Right hindlimb (tissue), 1 donor: ENCODE results near the gene KCNQ2.
"Not testable (repeated sequence)": the region's sequence is repeated elsewhere in the genome, so short reads cannot be mapped to it uniquely, and the experiment has no call there.

Source experiments
- DNase-seq: peaks from one replicate; pipeline ENCODE4 v3.0.0-alpha.2; 2018

Gene KCNQ2

DNA sequence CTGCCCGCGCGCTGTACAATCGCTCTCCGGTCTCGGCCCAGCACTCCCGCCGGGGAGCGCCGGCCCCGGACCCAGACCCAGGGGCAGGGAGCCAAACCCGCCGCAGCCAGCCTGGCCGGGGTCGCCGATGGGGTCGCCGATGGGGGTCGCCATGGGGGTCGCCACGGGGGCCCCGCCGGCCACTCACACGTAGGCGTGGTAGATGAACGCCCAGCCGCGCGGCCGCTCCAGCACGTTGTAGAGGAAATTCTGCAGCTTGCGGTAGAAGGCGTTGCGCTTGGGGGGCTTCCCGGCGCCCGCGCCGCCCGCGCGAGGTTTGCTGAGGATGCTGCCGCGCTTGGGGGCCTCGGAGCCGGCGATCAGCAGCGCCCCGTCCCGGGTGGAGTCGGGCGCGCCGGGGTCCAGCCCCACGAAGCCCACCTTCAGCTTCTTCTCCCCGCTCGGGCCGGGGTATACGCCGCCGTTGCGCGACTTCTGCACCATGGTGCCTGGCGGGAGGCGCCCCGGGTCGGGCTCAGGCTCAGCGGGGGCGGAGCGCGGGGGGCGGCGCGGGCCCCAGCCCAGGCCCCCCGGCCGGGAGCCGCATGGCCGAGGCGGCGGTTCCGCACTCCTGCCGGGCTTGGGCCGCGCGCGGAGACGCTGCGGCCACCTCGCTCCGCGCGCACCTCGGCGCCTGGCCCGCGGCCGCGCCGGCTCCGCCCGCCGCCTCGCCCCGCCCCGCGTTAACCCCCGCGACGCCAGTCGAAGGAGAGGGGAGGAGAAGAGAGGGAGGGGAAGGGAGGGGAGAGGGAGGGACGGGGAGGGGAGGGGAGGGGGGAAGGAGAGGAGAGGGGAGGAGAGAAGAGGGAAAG lies at the start of gene KCNQ2:
KCNQ2 (minus strand) TSS at position 675 of the 851 bp plus-strand sequence; CDS start at position 483, 192 bp downstream.
- DNase-seq, result no peak

DNA sequence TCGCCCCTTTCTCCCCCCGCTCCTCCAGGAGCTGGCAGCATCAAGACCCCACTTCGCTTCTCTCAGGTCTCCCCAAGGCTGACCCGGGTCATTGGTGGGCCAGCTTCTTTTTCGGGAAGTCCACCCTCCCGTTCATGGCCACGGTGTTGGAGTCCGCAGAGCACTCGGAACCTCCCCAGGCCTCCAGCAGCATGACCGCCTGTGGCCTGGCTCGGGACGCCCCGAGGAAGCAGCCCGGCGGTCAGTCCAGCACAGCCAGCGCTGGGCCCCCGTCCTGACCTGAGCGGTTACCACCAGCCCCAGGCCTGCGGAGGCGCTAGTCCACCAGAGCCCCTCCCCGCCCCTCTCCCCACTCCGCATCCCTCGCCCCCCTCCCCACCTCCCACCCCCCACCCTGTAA lies 49.1 kb upstream of the KCNQ2 start:
- DNase-seq, result no peak

DNA sequence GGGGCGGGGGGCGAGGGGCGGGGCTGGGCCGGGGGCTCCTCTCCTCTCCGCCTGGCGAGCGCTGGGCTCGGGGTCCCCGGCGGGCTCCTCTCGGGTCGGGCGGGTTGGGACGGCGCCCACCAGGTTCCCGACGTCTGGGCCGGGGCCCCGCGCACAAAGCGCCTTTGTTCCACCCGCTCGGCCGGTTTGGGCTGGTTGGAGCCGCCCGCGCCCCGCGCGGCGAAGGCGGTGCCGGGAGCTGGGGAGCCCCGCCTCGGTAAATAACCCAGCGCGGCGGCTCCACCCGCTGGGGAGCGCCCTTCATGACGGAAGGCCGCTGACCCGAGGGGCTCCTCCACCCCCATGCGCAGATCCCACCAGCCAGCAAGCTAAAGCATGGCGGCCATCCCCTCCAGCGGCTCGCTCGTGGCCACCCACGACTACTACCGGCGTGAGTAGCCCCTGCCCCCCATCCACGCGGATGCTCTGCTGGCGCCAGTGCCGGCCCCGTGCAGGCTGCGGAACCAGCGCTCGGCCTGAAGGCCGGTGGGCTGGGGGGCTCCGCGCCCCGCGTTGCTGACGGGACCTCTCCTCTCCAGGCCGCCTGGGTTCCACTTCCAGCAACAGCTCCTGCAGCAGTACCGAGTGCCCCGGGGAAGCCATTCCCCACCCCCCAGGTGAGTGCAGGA lies 48.6 kb upstream of the KCNQ2 start:
- peak; percentile 83 for DNase-seq

- peak; percentile 90 for DNase-seq
These were observed 48.1 kb upstream of the KCNQ2 start, which contains the start of gene PPDPF for GRCh38 chr20:63520504-63520933. Gene PPDPF (plus strand): TSS chr20:63520765. CDS start chr20:63521309, 544 bp downstream.

DNA sequence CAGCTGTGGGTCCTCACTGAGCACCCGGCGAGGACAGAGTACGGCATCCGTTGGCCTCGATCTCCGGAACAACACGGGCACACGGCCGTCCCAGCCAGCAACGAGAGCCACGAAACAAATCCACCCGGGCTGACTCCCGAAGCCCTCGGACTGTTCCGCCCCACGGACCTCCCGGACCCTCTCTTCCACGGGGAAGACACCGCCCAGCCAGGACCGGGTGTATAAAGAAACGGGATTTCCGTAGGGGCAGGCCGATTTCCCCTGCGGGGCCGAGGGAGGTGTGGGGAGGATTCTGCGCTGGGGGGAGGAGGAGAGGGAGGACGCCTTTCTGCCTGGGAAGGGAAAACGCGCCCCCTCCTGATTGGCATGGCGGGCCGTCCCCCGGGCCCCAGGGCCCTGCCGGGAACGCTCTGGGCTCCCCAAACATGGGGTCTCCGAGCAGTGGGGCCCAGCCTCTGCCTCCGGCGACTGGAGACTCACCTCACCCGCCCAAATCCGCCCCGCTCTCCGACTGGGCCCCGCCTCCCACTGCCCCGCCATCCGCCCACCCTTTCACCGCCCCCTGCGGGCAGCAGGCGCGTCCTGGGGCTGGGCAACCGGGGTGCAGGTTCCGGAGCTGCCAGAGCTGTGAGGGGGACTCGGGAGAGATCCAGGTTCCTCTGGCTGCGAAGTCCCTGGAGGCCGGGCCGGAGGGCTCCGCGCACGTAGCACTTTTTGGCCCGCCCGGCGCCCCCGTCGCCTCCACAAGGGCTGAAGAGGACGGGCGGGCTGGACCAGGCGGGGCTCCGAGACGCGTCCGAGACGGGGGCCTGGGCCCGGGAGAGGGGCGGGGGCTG lies 47.4 kb upstream of the KCNQ2 start:
- peak; percentile 83 for DNase-seq

DNA sequence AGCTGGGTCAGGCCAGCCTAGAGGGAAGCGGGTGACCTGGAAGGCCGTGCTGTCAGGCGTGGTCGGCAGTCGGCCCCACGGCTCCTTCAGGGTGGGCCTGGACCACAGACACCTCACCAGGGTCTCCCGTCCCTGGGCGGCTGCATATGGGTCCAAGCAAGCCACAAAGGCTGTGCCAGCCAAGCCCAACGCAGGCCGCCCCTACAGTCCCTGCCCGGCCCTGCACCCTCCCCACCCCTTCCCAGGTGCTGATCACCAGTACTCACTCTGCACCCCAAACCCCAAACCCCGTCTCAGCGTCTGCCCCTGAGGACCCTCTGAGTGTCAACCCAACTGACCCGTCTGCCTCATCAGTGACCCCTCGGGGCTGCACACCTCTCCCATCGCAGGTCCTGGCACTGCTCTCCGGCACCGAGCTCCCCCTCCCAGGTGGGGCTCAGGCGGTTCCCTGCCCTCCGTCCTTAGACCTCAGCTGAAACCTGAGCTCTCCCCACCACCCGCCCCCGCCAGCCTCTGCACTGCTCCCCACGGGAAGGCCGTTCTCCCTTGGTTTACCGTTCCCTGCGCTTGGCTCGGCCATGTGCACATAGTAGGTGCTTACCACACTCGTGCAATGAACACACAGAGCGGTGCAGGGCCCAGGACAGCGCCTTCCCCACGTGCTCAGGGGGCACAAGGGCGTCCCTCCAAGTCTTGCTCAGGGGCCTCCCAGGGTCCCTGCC lies 46.7 kb upstream of the KCNQ2 start:
- peak; percentile 25 for DNase-seq

DNA sequence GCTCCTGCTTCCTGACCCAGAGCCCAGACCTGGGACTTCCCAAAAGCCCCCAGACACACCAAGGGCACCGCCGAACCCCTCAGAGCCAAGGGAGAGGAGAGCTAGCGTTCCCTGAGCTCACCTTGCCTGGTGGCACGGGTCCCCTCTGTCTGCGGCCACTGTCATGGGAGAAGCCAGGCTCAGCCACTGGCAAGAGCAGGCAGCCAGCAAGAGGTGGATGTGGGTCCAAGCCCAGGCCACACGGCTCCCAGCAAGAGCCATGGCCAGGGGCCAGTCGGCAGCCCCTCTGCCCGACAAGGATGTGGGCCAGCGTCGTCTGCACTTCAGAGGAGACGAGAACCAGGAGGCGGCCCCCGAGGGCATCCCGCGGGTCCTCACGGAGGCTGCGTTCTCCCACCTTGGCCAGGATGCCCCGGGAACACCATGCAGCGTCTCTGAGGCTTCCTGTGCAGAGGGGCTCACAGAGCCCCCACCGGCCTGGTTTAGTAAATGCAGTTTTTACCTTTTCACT lies 46.0 kb upstream of the KCNQ2 start:
- DNase-seq, result peak; percentile 18

DNA sequence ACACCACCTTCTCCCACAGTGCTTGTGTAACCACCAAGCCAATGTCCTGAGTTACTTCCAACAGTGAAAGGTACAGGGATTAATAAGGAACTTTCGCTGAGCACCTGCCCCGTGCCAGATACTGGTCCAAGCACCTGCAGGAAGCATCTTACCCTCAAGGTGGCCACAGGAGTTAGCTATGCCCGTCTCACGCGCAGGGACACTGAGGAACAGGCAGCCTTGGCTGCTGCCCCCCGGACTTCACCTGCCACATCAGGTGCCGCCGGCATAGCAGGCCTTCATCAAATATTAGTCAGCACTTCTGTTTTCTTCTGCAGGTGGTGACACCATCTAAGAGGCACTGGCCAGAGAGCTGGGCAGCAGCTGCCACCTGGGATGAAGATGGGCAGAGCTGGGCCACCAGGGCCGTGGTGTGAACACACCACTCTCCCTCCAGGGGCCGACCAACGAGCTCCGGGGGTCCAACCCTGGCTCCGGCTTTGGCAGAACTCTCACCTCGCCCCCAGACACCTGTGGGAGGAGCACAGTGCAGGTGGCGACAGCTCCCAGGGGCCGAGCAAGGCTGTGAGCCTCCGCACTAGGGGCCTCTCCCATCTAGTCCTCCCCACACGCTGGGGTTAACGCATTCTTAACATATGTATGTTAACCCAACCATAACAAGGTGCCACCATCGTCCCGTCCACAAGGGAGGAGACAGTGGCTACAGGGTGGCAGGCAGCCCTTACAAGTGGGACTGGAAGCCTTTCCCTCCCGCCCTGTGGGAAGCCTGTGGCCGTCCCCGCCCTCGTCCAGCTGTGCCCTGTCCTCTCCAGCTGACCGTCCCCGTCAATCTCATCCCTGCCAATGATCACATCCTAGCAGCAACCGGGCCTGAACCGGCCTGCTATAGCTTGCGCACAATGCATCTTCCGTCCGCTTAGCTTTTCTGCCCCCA lies 45.2 kb upstream of the KCNQ2 start:
- peak; percentile 27 for DNase-seq

- DNase-seq, result not testable (repeated sequence)
These were observed 42.1 kb upstream of the KCNQ2 start for GRCh38 chr20:63514520-63514919.

DNA sequence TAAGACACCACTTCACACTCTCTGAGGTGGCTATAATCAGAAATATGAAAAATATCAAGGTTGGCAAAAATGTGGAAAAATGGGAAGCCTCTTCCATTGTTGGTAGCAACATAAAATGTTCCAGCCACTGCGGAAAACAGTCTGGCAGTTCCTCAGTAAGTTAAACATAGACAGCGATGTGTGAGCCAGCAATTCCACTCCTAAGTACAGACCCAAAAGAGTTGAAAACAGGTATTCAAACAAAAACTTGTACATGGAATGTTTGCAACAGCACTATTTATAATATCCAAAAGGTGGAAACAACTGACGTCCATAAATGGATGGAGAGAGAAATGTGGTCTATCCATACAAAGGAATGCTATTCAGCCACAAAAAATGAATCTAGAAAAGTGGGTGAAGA lies 40.8 kb upstream of the KCNQ2 start:
- DNase-seq, result no peak

DNA sequence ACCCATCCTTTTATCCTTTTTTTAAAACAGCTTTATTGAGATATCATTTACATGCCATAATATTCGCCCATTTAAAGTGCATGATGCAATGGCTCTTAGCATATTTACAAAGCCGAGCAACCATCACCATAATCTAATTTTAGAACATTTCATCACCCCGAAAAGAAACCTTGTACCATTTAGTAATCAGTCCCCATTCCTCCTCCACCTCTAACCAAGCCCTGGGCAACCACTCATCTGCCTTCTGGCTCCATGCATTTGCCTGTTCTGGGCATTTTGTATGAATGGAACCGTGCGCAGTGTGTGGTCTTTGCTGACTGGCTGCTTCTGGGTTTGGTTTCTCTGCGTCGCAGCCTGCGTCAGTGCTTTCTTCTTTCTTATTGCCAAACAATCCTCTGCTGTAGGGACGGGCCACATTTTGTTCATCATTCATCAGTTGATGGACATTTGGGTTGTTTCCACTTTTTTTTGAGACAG lies 36.7 kb upstream of the KCNQ2 start:
- no peak for DNase-seq

DNA sequence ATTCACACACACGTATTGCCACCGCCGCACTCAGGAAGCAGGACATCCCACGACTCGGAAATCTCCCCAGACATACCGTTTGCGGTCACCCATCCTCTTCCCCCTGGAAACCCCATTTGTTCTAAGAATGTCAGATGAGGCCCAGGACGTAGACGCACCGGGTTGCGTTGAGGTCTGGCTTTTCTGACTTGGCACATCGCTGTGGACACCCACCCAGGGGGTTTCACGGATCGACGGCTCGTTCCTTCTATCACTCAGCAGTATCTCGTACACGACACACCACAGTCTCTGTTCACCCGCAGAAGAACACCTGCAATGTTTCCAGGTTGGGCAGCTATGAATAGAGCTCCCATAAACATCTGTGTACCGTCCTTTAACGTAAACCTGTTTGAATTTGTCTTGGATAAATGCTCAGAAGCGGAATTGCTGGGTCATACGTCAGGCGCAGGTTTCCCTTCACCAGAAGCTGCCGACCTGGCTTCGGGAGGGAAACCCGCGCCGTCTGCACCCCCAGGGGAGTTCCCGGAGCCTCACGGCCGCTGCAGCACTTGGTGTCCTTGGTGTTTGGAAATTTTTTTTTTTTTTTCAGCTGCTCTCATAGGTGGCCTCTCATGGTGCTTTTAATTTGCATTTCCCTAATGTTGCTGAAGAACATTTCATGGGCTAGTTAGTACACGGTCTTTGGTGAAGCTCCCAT lies 35.8 kb upstream of the KCNQ2 start:
- no peak for DNase-seq

GRCh38 chr20:63507083-63507743 lies 34.8 kb upstream of the KCNQ2 start:
- no peak for DNase-seq

DNA sequence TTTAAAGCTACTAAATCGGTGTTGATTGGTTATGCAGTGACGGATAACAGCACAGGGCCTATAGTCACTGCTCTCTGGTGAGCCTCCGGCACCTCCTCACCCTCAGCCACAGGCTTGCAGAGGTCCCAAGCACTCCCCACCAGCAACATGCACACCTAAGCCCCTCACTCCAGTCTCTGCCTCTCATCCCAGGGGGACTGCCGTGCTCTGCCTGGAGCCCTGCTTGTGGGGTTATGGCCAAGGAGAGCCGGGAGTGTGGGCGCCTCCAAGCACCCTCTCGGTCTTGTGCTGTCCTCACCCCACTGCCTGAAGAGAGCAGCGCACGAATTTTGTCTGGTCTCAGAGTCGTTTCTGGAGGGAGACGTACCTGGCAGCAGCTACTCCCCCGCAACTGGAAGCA lies 33.3 kb upstream of the KCNQ2 start:
- no peak for DNase-seq

DNA sequence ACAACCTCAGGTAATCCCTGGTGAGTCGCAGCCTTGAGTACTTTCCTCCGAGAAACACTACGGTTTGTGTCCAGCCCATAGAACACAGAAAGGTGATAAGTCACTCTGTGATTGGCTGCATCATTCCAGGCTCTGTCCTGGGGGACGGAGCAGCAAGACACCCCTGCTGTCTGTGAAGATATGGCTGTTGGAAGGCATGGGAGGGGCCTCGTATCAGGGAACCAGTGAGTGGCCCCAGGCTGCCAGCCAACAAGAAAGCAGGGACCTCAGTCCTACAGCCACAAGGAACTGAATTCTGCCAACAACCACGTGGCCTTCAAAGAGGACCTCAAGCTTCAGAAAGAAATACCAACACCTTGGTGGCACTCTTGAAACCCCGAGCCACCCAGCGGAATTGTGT lies 32.8 kb upstream of the KCNQ2 start:
- DNase-seq, result no peak

DNA sequence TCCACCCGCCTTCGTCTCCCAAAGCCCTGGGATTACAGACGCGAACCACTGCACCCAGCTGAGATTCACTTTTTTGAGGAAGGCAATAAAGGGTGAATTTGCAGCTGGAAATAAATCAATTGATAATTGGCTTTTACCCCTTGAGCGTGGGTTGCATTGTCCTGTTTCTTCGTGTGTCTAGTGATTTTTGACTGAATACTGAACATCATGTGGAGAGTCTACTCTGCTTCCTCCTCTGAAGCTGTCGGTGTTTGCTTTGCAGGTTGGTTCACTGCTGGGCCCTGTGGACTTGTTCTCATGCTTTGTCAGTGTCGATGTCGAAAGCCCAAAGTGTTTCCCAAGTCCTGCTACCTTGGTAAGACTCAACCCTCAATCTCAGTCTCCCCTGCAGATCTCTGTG lies 32.2 kb upstream of the KCNQ2 start:
- DNase-seq, result no peak

DNA sequence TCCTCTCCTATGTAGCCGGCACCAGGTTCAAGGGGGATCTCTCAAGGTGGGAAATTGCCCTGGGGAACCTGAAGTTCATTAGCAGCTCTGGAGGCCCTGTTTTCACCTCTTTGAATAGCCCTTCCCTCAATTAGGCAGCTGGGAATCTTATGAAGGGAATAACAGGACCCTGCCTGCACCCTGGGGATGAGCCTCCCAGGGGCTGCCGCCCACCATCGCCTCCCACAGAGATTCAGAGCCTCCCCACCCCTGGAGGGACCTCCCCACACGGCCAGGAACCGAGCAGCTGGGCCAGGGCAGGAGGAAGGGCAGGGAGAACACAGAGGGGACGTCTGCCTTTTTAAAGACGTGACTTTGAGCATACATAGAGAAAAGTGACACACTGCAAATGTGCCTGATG lies 31.1 kb upstream of the KCNQ2 start:
- DNase-seq, result no peak

- no peak for DNase-seq
These were observed 30.3 kb upstream of the KCNQ2 start for GRCh38 chr20:63502671-63503172.
